ENCODE measurements around the gene CNOT4. TPM values are rescaled to one million over a fixed set of nuclear protein-coding genes. Genes with fewer than 3 reads are reported as not detected.
"Not testable (repeated sequence)": the region's sequence is repeated elsewhere in the genome, so short reads cannot be mapped to it uniquely, and the experiment has no call there.

CNOT4 gene
- total RNA-seq, 1 donor from 2014 or later, result 25.0 TPM

DNA sequence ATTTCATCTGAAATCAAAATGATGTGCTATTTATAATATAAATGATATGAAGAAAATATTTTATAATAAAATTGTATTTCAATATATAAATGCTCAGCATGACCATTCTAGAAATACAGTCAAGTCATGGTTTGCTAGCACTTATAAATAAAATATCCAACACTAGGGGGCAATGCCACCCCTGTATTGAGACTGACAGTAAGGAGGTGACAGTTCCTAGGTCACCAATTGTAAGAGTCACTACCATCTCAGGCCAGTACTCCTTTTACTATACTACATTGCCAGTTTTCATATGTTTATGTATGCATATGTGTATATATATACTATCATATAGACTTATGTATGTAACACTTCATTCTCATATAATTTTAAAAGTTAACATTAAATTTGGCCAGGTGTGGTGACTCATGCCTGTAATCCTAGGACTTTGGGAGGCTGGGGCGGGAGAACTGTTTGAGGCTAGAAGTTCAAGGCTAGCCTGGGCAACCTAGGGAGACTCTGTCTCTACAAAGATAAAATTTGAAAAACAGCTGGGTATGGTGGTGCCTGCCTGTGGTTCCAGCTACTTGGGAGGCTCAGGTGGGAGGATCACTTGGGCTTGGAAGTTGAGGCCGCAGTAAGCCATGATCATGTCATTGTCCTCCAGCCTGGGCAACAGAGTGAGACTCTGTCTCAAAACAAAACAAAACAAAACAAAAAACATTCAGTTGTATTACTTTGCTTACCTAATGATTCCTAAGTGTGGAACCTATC, 2.4 kb upstream of the CNOT4 start:
- DNase-seq (ENCODE audit: low spot score), result no peak

- no peak for DNase-seq (ENCODE audit: low spot score)
Observed at GRCh38 chr7:135510592-135511183, 786 bp upstream of the CNOT4 start.

DNA sequence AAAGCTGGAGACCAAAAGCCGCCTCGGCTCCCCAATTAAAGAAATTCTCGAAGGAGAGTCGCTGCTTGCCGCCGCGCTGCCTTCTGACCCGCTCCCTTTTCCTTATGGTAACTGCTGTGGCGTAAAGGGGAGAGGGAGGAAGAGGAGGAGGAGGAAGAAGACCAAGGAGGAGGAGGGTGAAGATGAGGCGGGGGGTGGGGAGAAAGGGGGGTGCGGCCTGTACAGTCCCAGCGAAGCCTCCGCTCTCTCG, 388 bp downstream of the CNOT4 start:
- DNase-seq (ENCODE audit: low spot score), result no peak

DNA sequence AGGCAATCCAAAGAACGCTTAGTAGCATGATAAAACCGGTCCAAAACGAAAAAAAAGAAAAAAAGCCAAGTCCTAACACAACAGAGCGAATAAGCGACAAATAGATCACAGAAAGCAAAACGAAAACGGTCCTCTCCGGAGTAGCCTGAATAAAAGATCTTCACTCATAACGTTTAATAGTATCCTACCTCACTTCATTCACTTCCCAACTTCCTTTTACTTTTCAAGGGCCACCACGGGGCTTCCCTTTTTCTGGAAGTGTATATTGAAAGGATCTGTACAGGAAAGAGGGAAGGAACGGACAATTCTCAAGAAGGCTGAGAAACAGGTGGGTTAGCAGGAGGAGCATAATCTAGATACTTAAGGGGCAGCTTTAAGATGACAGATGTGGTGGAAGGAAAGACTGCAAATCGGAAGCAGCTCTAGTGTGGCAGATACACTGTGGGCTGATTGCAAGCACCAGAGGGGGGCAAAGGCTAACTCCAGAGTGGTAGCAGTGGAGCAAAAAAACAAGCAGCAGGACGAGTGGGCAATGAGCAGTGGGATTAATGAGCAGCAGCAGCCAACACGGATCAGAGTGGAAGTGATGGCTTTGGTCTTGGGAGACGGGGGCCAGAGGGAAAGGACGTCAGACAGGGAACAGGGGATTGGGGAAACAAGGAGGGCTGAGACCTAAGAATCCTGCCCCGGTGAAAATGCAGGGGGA, 866 bp downstream of the CNOT4 start:
- DNase-seq (ENCODE audit: low spot score), result no peak

DNA sequence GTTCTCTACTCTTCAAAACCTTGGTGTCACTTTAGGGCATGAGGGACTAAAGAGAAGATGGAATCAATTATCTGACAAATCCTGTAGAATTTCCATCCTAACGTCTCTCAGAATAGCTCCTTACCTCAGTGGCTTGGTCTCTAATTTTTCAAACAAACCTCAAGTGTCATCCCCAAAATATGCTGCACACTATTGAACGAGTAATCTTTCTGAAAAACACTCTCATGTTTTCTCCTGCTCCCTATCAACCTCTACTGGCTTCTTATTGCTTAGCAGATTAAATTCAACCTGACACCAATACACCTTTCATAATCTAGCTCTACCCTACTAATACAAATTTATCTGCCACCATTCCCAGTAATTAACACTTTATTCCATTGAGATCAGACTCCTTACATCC, 8.5 kb downstream of the CNOT4 start:
- no peak for DNase-seq (ENCODE audit: low spot score)

GRCh38 chr7:135499818-135500217, 10.1 kb downstream of the CNOT4 start:
- DNase-seq (ENCODE audit: low spot score), result no peak

GRCh38 chr7:135497161-135497560, 12.7 kb downstream of the CNOT4 start:
- DNase-seq (ENCODE audit: low spot score), result not testable (repeated sequence)

GRCh38 chr7:135493362-135493761, 16.5 kb downstream of the CNOT4 start:
- DNase-seq (ENCODE audit: low spot score), result no peak

DNA sequence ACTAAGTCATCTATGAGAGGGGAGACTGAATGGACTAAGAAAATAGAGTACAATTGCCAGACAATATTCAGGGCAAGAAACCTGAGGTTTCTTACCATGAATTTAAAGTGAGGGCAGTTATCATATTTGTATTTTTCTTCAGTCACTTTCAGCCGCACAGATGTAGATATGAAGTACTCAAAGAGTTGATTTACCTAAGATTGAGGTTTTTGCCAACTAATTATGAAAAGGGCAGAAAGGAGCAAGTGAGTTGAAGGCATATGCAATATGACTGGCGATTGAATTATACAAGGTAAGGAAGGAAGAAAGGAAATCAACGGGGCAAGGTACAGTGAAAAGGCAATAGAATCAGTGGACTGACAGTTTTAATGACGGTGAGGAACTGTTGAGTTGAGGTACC, 17.8 kb downstream of the CNOT4 start:
- DNase-seq (ENCODE audit: low spot score), result no peak

DNA sequence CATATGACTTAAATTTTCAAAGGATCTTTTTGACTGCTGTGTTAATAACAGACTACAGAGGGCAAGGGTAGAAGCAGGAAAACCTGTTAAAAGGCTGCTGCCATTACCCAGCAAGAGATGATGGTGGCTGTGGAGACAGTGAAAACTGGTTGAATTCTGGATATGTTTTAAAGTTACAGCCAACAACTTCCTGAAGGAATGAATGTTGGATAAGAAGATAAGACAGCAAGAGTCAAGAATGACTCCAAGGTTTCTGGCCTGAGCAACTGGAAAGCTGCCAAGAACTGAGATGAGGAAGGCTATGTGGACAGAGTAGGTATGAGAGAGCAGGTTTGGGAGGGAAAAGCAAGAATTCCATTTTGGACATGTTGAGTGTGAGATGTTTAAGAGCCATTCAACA, 19.1 kb downstream of the CNOT4 start:
- DNase-seq (ENCODE audit: low spot score), result no peak

DNA sequence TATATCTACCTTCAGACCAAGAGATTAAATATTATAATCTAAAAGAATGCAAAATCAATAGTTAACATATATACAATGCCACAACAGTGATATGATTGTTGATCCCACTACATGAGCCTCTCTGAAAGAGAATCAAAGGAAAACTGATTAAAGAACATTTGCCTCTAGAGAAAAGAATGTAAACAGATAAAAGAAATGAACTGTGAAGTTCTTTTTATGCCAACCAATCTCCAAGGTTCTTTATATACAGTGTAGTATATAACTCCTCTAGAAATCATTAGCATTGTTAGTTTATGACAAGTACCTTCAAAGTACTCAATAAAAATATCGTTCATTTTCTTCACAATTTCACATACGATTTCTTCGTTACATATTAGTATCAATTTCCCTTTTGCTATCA, 20.1 kb downstream of the CNOT4 start:
- no peak for DNase-seq (ENCODE audit: low spot score)

DNA sequence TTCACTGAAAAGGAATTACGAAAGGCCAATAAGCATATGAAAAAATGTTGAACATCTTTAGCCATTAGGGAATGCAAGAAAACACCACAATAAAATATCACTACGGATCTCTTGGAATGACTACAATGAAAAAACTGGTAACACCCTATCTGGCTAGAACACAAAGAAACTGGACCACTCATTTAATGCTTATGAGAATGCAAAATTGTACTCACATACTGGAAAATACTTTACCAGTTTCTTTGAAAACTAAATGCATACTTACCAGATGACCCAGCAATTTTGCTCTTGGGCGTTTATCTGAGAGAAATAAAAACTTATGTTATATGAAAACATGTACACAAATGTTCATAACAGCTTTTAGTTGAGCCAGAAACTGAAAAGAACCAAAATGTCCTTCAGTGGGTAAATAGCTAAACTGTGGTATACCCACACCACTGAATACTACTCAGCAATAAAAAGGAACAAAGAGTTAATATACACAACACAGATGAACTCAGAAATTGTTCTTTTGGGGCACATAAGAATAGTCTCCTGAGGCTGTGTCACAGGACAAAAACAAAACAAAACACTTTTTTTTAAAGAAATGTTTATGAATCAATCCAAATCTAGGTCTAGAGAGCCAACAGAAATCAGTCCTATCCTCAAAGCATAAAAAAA, 23.5 kb downstream of the CNOT4 start:
- DNase-seq (ENCODE audit: low spot score), result no peak

DNA sequence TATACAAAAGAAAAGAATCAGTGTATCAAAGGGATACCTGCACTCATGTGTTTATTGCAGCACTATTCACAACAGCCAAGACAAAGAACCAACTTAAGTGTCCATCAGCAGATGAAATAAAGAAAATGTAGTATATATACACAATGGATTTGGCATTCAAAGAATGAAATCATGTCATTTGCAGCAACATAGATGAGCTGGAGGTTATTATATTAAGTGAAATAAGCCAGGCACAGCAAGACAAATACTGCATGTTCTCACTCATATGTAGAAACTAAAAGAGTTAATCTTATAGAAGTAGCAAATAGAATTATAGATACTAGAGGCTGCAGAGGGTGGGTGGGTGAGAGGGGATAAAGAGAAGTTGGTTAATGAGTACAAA, 28.3 kb downstream of the CNOT4 start:
- DNase-seq (ENCODE audit: low spot score), result no peak

DNA sequence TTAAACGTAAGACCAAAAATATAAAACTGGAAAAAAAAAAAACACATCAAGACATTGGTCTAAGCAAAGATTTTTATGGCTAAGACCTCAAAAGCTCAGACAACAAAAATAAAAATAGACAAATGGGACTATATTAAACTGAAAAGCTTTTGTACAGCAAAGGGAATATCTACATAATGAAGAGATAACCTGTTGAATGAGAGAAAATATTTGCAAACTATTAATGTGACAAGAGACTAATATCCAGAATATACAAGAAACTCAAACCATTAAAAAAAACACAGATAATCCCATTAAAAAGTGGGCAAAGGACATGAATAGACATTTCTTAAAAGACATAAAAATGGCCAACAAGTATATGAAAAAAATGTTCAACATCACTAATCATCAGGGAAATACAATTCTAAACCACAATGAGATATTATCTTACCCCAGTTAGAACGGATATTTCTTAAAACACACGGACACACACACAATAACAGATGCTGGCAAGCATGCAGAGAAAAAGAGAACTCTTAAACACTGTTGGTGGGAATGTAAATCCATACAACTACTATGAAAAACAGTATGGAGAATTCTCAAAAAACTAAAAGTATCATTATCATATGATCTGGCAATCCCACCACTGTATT, 28.8 kb downstream of the CNOT4 start:
- DNase-seq (ENCODE audit: low spot score), result no peak

GRCh38 chr7:135475521-135475920, 34.4 kb downstream of the CNOT4 start:
- DNase-seq (ENCODE audit: low spot score), result no peak

DNA sequence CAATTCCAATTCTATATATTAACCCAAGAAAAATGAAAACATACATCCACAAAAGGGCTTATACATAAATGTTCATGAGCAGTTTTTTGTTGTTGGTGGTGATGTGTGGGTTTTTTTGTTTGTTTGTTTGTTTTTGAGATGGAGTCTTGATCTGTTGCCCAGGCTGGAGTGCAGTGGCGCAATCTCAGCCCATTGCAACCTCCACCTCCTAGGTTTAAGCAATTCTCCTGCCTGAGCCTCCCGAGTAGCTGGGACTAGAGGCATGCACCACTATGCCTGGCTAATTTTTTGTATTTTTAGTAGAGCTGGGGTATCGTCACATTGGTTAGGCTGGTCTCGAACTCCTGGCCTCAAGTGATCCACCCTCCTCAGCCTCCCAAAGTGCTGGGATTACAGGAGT, 40.2 kb downstream of the CNOT4 start:
- DNase-seq (ENCODE audit: low spot score), result not testable (repeated sequence)

DNA sequence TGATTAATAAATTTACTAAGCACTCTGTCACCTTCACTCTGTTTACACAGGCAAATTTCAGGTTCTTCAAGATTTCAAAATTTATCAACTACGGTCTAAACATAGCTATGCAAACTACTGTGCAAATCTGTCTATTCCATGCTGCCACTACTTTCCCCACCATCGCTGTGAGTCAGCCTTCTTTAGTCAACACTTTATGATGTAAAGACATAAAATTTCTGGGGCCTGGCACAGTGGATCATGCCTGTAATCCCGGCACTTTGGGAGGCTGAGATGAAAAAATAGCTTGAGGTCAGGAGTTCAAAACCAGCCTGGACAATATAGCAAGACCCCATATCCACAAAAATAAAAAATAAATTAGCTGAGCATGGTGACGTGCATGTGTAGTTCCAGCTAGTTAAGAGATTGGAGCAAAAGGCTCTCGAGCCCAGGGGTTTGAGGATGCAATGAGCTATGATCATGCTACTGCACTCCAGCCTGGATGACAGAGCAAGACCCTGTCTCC, 42.6 kb downstream of the CNOT4 start:
- DNase-seq (ENCODE audit: low spot score), result no peak

- no peak for DNase-seq (ENCODE audit: low spot score)
Observed at GRCh38 chr7:135466442-135467206, 43.3 kb downstream of the CNOT4 start.

DNA sequence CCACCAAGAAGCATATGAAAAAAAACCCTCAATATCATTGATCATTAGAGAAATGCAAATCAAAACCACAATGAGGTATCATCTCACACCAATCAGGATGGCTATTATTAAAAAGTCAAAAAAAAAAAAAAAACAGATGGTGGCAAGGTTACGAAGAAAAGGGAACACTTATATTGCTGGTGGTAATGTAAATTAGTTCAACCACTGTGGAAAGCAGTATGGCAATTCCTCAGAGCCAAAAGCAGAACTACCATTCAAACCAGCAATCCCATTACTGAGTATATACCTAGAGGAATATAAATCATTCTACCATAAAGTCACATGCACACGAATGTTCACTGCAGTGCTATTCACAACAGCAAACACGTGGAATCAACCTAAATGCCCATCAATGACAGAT, 46.0 kb downstream of the CNOT4 start:
- no peak for DNase-seq (ENCODE audit: low spot score)

- DNase-seq (ENCODE audit: low spot score), result no peak
Observed at GRCh38 chr7:135459951-135460567, 49.8 kb downstream of the CNOT4 start.
